NOMO-1 treated with DMSO at 0.1 percent for 48 hours (cell line): ENCODE data around the gene PCDHA11.
"Not testable (repeated sequence)": the region's sequence is repeated elsewhere in the genome, so short reads cannot be mapped to it uniquely, and the experiment has no call there.

ENCODE experiments used
- DNase-seq: peaks from one replicate; lab custom pipeline; 2025; ENCODE audit not compliant: unreplicated experiment; lab: John Stamatoyannopoulos, UW

The PCDHA11 gene

GRCh38 chr5:140849831-140850634, 18.7 kb upstream of the PCDHA11 start:
- DNase-seq, result not testable (repeated sequence)

DNA sequence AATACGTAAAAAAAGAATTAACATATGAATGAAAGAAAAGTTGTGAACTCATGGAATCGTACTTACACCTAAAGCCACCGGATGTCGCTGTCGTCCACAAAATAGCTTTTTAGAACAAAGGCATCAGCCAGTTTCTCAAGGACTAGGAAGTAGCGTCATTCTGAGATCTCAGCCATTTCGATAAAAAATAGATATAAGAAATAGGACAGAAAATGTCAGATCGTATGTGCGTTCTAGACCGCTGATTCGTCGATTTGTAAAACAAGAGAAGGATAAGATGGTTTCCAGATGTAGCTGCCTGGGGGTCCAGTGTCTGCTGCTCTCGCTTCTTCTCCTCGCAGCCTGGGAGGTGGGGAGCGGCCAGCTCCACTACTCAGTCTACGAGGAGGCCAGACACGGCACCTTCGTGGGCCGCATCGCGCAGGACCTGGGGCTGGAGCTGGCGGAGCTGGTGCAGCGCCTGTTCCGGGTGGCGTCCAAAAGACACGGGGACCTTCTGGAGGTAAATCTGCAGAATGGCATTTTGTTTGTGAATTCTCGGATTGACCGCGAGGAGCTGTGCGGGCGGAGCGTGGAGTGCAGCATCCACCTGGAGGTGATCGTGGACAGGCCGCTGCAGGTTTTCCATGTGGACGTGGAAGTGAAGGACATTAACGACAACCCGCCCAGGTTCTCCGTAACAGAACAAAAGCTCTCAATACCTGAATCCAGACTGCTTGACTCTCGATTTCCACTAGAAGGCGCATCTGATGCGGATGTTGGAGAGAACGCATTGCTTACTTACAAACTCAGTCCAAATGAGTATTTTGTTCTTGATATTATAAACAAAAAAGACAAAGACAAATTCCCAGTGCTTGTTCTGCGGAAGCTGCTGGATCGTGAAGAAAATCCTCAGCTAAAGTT, 12.7 kb upstream of the PCDHA11 start, which contains the start of gene PCDHA10:
PCDHA10 (plus strand) TSS at position 126 of the 903 bp plus-strand sequence; CDS start at position 278, 152 bp downstream.
- DNase-seq, result no peak

GRCh38 chr5:140857177-140857986, 11.4 kb upstream of the PCDHA11 start:
- no peak for DNase-seq

GRCh38 chr5:140857987-140858240, 10.8 kb upstream of the PCDHA11 start:
- no peak for DNase-seq

GRCh38 chr5:140862441-140863295, 6.1 kb upstream of the PCDHA11 start:
- no peak for DNase-seq

GRCh38 chr5:140869555-140869886, 764 bp downstream of the PCDHA11 start:
- DNase-seq, result no peak

DNA sequence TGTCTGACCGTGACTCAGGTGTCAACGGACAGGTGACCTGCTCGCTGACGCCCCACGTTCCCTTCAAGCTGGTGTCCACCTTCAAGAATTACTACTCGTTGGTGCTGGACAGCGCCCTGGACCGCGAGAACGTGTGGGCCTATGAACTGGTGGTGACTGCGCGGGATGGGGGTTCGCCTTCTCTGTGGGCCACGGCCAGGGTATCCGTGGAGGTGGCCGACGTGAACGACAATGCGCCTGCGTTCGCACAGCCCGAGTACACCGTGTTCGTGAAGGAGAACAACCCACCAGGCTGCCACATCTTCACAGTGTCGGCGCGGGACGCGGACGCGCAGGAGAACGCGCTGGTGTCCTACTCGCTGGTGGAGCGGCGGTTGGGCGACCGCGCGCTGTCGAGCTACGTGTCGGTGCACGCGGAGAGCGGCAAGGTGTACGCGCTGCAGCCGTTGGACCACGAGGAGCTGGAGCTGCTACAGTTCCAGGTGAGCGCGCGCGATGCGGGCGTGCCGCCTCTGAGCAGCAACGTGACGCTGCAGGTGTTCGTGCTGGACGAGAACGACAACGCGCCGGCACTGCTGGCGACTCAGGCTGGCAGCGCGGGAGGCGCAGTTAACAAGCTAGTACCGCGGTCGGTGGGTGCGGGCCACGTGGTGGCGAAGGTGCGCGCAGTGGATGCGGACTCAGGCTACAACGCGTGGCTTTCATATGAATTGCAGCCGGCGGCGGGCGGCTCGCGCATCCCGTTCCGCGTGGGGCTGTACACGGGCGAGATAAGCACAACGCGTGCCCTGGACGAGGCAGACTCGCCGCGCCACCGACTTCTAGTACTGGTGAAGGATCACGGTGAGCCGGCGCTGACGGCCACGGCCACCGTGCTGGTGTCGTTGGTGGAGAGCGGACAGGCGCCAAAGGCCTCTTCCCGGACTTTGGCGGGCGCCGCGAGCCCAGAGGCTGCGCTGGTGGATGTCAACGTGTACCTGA, 1.8 kb downstream of the PCDHA11 start:
- DNase-seq, result no peak

DNA sequence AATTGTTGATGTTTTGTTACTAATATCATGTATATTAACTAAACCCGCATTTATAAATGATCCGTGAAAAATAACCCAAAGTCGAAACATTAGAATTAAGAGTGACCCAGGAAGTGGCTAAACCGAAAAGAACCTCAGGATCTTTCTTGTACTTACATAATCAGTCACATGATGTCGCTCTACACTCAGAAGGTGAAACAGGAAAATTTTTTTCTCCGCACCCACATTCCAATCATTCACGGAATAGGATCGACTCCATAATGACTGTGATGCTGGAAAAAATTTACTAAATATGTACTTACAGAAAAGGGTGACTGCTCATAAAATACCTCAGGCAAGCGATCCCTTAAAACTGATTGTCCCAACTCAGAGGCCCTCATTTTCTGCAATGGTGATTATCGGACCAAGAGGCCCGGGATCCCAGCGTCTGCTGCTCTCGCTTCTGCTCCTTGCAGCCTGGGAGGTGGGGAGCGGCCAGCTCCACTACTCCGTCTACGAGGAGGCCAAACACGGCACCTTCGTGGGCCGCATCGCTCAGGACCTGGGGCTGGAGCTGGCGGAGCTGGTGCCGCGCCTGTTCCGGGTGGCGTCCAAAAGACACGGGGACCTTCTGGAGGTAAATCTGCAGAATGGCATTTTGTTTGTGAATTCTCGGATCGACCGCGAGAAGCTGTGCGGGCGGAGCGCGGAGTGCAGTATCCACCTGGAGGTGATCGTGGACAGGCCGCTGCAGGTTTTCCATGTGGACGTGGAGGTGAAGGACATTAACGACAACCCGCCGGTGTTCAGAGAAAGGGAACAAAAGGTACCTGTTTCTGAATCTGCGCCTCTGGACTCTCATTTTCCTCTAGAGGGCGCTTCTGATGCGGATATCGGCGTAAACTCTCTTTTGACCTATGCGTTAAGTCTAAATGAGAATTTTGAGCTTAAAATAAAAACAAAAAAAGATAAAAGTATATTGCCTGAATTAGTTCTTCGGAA, 6.6 kb downstream of the PCDHA11 start, which contains the start of gene PCDHA12:
PCDHA12 (plus strand) TSS at position 224 of the 981 bp plus-strand sequence; CDS start at position 389, 165 bp downstream.
- no peak for DNase-seq

- DNase-seq, result not testable (repeated sequence)
These were observed 7.9 kb downstream of the PCDHA11 start for GRCh38 chr5:140876541-140877261.

DNA sequence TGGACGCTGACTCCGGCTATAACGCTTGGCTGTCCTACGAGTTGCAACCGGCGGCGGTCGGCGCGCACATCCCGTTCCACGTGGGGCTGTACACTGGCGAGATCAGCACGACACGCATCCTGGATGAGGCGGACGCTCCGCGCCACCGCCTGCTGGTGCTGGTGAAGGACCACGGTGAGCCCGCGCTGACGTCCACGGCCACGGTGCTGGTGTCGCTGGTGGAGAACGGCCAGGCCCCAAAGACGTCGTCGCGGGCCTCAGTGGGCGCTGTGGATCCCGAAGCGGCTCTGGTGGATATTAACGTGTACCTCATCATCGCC, 8.5 kb downstream of the PCDHA11 start:
- no peak for DNase-seq

- no peak for DNase-seq
These were observed 13.3 kb downstream of the PCDHA11 start, which contains the start of gene PCDHA13 for GRCh38 chr5:140881889-140882590. Gene PCDHA13, plus strand, starts transcription at chr5:140882124. Its CDS starts 145 bp downstream, at chr5:140882269.

DNA sequence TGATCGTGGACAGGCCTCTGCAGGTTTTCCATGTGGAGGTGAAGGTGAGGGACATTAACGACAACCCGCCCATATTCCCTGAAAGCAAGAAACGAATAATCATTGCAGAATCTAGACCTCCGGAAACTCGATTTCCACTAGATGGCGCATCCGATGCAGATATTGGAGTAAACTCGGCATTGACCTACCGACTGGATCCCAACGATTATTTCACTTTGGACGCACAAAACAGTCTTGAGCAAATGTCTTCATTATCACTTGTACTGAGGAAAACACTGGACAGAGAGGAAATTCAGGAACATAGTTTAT, 13.8 kb downstream of the PCDHA11 start:
- DNase-seq, result no peak

GRCh38 chr5:140883373-140883772, 14.6 kb downstream of the PCDHA11 start:
- DNase-seq, result no peak

DNA sequence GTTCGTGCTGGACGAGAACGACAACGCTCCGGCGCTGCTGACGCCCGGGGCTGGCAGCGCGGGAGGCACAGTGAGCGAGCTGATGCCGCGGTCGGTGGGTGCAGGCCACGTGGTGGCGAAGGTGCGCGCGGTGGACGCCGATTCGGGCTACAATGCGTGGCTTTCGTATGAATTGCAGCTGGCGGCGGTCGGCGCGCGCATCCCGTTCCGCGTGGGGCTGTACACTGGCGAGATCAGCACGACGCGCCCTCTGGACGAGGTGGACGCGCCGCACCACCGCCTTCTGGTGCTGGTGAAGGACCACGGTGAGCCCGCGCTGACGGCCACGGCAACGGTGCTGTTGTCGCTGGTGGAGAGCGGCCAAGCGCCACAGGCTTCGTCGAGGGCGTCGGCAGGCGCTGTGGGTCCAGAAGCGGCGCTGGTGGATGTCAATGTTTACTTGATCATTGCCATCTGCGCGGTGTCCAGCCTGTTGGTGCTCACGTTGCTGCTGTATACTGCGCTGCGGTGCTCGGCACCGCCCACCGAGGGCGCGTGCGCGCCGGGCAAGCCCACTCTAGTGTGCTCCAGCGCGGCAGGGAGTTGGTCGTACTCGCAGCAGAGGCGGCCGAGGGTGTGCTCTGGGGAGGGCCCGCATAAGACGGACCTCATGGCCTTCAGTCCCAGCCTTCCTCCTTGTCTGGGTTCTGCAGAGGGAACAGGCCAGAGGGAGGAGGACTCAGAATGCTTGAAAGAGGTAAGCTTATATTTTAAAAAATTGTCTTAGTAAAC, 15.4 kb downstream of the PCDHA11 start:
- DNase-seq, result no peak

GRCh38 chr5:140916325-140916724, 47.6 kb downstream of the PCDHA11 start:
- no peak for DNase-seq
